IMR-90 (cell line): ENCODE measurements around the gene SLC52A1. TPM values are rescaled to one million over a fixed set of nuclear protein-coding genes. Genes with fewer than 3 reads are reported as not detected.

Source experiments
- ATAC-seq: fragments of 200-7000 bp; cut with Tn5 transposase; 2 replicates; pipeline ENCODE4 v1.9.1; 2020; ENCODE audit warnings: low read depth, mild to moderate bottlenecking, moderate library complexity
- BruUV-seq: library from RNA; stranded (reverse); fragments of 400-500 nt; replicated peaks from 2 replicates; lab custom pipeline; 2021; lab: Mats Ljungman, UMichigan
- CTCF ChIA-PET: fragments of 300-600 bp; formaldehyde crosslinking; extraction: SDS; loops from one replicate; lab custom pipeline; 2021; ENCODE audit warnings: antibody characterized with exemption; lab: Yijun Ruan, JAX
- POLR2A ChIA-PET: fragments of 300-600 bp; sonication (Branson Sonifier 250); formaldehyde crosslinking; loops from one replicate; lab custom pipeline; 2022; ENCODE audit warnings: antibody characterized with exemption; ENCODE audit not compliant: unreplicated experiment; lab: Charles Lee
- DNase-seq: peaks from one replicate; pipeline ENCODE4 v3.0.0; 2013
- H2AFZ ChIP-seq: replicated peaks from 2 replicates; pipeline ENCODE3; 2013; ENCODE audit warnings: low read length, mild to moderate bottlenecking; ENCODE audit not compliant: poor library complexity
- H2AK5ac ChIP-seq: 2 replicates; pipeline ENCODE4 v1.6.1; 2013; ENCODE audit warnings: low read depth, low read length, inconsistent platforms
- H2AK9ac ChIP-seq: replicated peaks from 2 replicates; pipeline ENCODE3; 2013; ENCODE audit warnings: mild to moderate bottlenecking, low read depth, low read length, moderate library complexity; ENCODE audit not compliant: poor library complexity
- H2BK120ac ChIP-seq: 2 replicates; pipeline ENCODE4 v1.6.1; 2013; ENCODE audit warnings: low read depth, low read length, inconsistent platforms
- H2BK15ac ChIP-seq: 3 replicates; pipeline ENCODE4 v1.6.1; 2013; ENCODE audit warnings: low read depth, low read length, inconsistent platforms
- H2BK20ac ChIP-seq: 2 replicates; pipeline ENCODE4 v1.6.1; 2013; ENCODE audit warnings: low read depth, mild to moderate bottlenecking, inconsistent platforms, low read length, moderate library complexity
- H2BK5ac ChIP-seq: 2 replicates; pipeline ENCODE4 v1.6.1; 2013; ENCODE audit warnings: mild to moderate bottlenecking, low read depth, low read length, inconsistent platforms; ENCODE audit not compliant: poor library complexity, severe bottlenecking
- H3K14ac ChIP-seq: replicated peaks from 2 replicates; pipeline ENCODE4 v1.6.1; 2013; ENCODE audit warnings: low read depth, low read length, inconsistent platforms
- H3K18ac ChIP-seq: 2 replicates; pipeline ENCODE4 v1.6.1; 2013; ENCODE audit warnings: low read depth, low read length, control low read depth
- H3K23ac ChIP-seq: 2 replicates; pipeline ENCODE4 v1.6.1; 2013; ENCODE audit warnings: low read depth, low read length, inconsistent platforms
- H3K27ac ChIP-seq: 2 replicates; pipeline ENCODE4 v1.5.1; 2013; ENCODE audit warnings: mild to moderate bottlenecking, control low read depth, low read length; ENCODE audit not compliant: insufficient read depth
- H3K27me3 ChIP-seq: 2 replicates; pipeline ENCODE4 v1.6.1; 2013; ENCODE audit warnings: low read length; ENCODE audit not compliant: control insufficient read depth, insufficient read depth
- H3K36me3 ChIP-seq: 2 replicates; pipeline ENCODE4 v1.6.1; 2013; ENCODE audit warnings: low read length, mixed read lengths; ENCODE audit not compliant: control insufficient read depth, insufficient read depth
- H3K4ac ChIP-seq: 2 replicates; pipeline ENCODE4 v1.6.1; 2013; ENCODE audit warnings: low read depth, low read length, inconsistent platforms
- H3K4me1 ChIP-seq: 2 replicates; pipeline ENCODE4 v1.6.1; 2013; ENCODE audit warnings: low read length, mixed read lengths; ENCODE audit not compliant: control insufficient read depth, insufficient read depth
- H3K4me2 ChIP-seq: 2 replicates; pipeline ENCODE4 v1.6.1; 2013; ENCODE audit warnings: low read depth, mild to moderate bottlenecking, control low read depth, low read length, moderate library complexity
- H3K4me3 ChIP-seq: 2 replicates; pipeline ENCODE4 v1.5.1; 2013; ENCODE audit warnings: low read depth, mild to moderate bottlenecking, control low read depth, low read length, moderate library complexity; ENCODE audit not compliant: insufficient read depth
- H3K56ac ChIP-seq: 2 replicates; pipeline ENCODE4 v1.6.1; 2013; ENCODE audit warnings: low read length, inconsistent platforms; ENCODE audit not compliant: insufficient read depth; ENCODE audit errors: extremely low read depth
- H3K79me1 ChIP-seq, 2 experiments: 2 replicates each; pipeline ENCODE4 v1.6.1; 2013; ENCODE audit warnings: low read length in 2 of 2, inconsistent platforms in 1 of 2, low read depth in 1 of 2
- H3K9ac ChIP-seq: 2 replicates; pipeline ENCODE4 v1.6.1; 2013; ENCODE audit warnings: low read depth, low read length, control low read depth
- H3K9me1 ChIP-seq: 2 replicates; pipeline ENCODE4 v1.6.1; 2013; ENCODE audit warnings: low read length, inconsistent platforms; ENCODE audit not compliant: insufficient read depth
- H3K9me3 ChIP-seq: 2 replicates; pipeline ENCODE4 v1.6.1; 2013; ENCODE audit warnings: low read length; ENCODE audit not compliant: control insufficient read depth, insufficient read depth
- H4K20me1 ChIP-seq: 2 replicates; pipeline ENCODE4 v1.6.1; 2013; ENCODE audit warnings: low read length, inconsistent platforms; ENCODE audit not compliant: insufficient read depth
- H4K5ac ChIP-seq: 2 replicates; pipeline ENCODE4 v1.6.1; 2013; ENCODE audit warnings: mild to moderate bottlenecking, low read depth, low read length, control low read depth
- H4K8ac ChIP-seq, 2 experiments: 2 replicates each; pipeline ENCODE4 v1.6.1; 2013; ENCODE audit warnings: low read depth in 2 of 2, low read length in 2 of 2, control low read depth in 1 of 2, inconsistent platforms in 1 of 2
- H4K91ac ChIP-seq: 2 replicates; pipeline ENCODE4 v1.6.1; 2013; ENCODE audit warnings: low read depth, low read length, inconsistent platforms; ENCODE audit not compliant: insufficient read depth
- BHLHE40 ChIP-seq: fragments of 150-350 bp; IDR thresholded peaks from 2 replicates; pipeline ENCODE4 v1.6.1; 2016; ENCODE audit warnings: mild to moderate bottlenecking, low read depth, low read length
- CEBPB ChIP-seq: IDR thresholded peaks from 2 replicates; pipeline ENCODE4 v1.6.1; 2012; ENCODE audit warnings: low read depth, low read length, improper control_type of control experiment
- CTCF ChIP-seq: conservative IDR thresholded peaks from 2 replicates; pipeline ENCODE4 v1.5.1; 2012; ENCODE audit warnings: mild to moderate bottlenecking, low read depth, low read length, improper control_type of control experiment
- MAZ ChIP-seq: IDR thresholded peaks from 2 replicates; pipeline ENCODE4 v1.6.1; 2012; ENCODE audit warnings: low read depth, mild to moderate bottlenecking, low read length, improper control_type of control experiment, moderate library complexity, borderline replicate concordance
- MXI1 ChIP-seq: IDR thresholded peaks from 2 replicates; pipeline ENCODE4 v1.6.1; 2012; ENCODE audit warnings: low read depth, mild to moderate bottlenecking, low read length, moderate library complexity, borderline replicate concordance
- POLR2A ChIP-seq: IDR thresholded peaks from 2 replicates; pipeline ENCODE4 v1.6.1; 2012; ENCODE audit warnings: mild to moderate bottlenecking, low read depth, low read length
- SMC3 ChIP-seq: fragments of 150-350 bp; IDR thresholded peaks from 2 replicates; pipeline ENCODE4 v1.6.1; 2016; ENCODE audit warnings: low read depth, mild to moderate bottlenecking, antibody characterized with exemption, low read length, moderate library complexity
- WGBS, 2 experiments: methylation state at CpG; one replicate each; pipeline versions ENCODE4 v1.1.5 to v1.1.7; 2013; ENCODE audit warnings: missing lambda C conversion rate in 2 of 2; ENCODE audit not compliant: insufficient read length in 1 of 2; ENCODE audit errors: extremely low coverage in 2 of 2; 5-methylcytosine and 5-hydroxymethylcytosine counted together
- dilution Hi-C: fragments of 300-500 bp; cut with HindIII; formaldehyde crosslinking; loops from one replicate; pipeline ENCODE4 v1.14.3; 2018; ENCODE audit warnings: low sequenced_read_pairs; ENCODE audit not compliant: unreplicated experiment
- in situ Hi-C: fragments of 300-500 bp; cut with MboI; formaldehyde crosslinking; loops from 3 replicates; pipeline ENCODE4 v1.14.3; 2019; ENCODE audit warnings: low sequenced_read_pairs, inconsistent platforms, mixed read lengths
- intact Hi-C: fragments of 100-400 bp; cut with micrococcal nuclease; formaldehyde crosslinking; loops from 2 replicates; pipeline ENCODE4 v1.10.0; 2022
- polyA plus RNA-seq, 3 experiments: library from polyadenylated mRNA; depleted of rRNA; stranded (reverse); fragments of >200 nt; gene quantifications; 2 replicates each; pipeline ENCODE4 v1.2.3, GENCODE V29; 2012; ENCODE audit warnings: low replicate concordance in 1 of 3
- total RNA-seq: library from RNA; depleted of rRNA; stranded (reverse); fragments of >200 nt; gene quantifications from 2 replicates; pipeline ENCODE4 v1.2.3, GENCODE V29; 2012

The SLC52A1 gene
- total and polyA plus RNA-seq, 2 of the 4 experiments (the other 2 are of a cell fraction): not detected

- H2BK120ac ChIP-seq: no peak overlapping the region
- H4K8ac ChIP-seq: no peak overlapping the region
- H2BK20ac ChIP-seq: no peak overlapping the region
- no peak overlapping the region for H3K27ac ChIP-seq
- no peak overlapping the region for H3K56ac ChIP-seq
- intact Hi-C loops: no loop called here
- H3K9ac ChIP-seq: no peak overlapping the region
- H4K91ac ChIP-seq: no peak overlapping the region
- H4K20me1 ChIP-seq: no peaks in the 10 kb centered on the region
- no peak overlapping the region for H3K18ac ChIP-seq
- no peaks in the 10 kb centered on the region; the same call in 1 of the 2 replicates for H3K9me1 ChIP-seq
- DNase-seq: no peak
- no peaks in the 10 kb centered on the region for H3K9me3 ChIP-seq
- ChIA-PET POLR2A (no interaction called here), CTCF (no interaction called here)
- H3K36me3 ChIP-seq: no peaks in the 10 kb centered on the region
- no peaks in the 10 kb centered on the region for H3K79me1 ChIP-seq
- in situ Hi-C loops: no loop called here
- dilution Hi-C loops: no loop called here
- H2BK5ac ChIP-seq: no peak overlapping the region
- H3K4me1 ChIP-seq: no peaks in the 10 kb centered on the region
- no peak overlapping the region for H3K4me2 ChIP-seq
- H3K14ac ChIP-seq: no peak overlapping the region
- peak overlapping the region; percentile 42 for H2AK9ac ChIP-seq
- no peak overlapping the region for H4K5ac ChIP-seq
- H3K4me3 ChIP-seq: no peak overlapping the region
- no peak overlapping the region for H2BK15ac ChIP-seq
- H3K27me3 ChIP-seq: peaks cover 8% of the 10 kb centered on the region
- no peak overlapping the region for H2AFZ ChIP-seq
- 71% methylated on average over 1 of the region's 5 CpGs; no CpG with 5 or more reads in 1 of the 2 experiments for WGBS, 2 experiments
- no peak overlapping the region for H3K4ac ChIP-seq
- TF ChIP-seq MAZ (no peak), CTCF (no peak), CEBPB (no peak), MXI1 (no peak), BHLHE40 (no peak), SMC3 (no peak), POLR2A (no peak)
- H3K23ac ChIP-seq: no peak overlapping the region
- BruUV-seq: no TSS peak
- no peak for ATAC-seq
- no peak overlapping the region for H2AK5ac ChIP-seq
Measured at GRCh38 chr17:5034063-5034462, 1.2 kb downstream of the SLC52A1 start.
